WTC11 (cell line): ENCODE measurements around the gene NGF. TPM values are rescaled to one million over a fixed set of nuclear protein-coding genes. Genes with fewer than 3 reads are reported as not detected.

Experiments used
- total RNA-seq: library from RNA; stranded (reverse); gene quantifications from 3 replicates; pipeline ENCODE4 v1.2.3, GENCODE V29; 2021
- TF ChIP-seq, protein P1 (sequence below): sonication (generic); formaldehyde crosslinking; IDR thresholded peaks from 2 replicates; pipeline ENCODE4 v1.8.1; 2023; ENCODE audit warnings: mild to moderate bottlenecking, moderate library complexity, missing genetic modification reagents

Gene NGF
- total RNA-seq, 1 experiment from 2014 or later, result 0.55 TPM

- TF ChIP-seq, protein P1, sequence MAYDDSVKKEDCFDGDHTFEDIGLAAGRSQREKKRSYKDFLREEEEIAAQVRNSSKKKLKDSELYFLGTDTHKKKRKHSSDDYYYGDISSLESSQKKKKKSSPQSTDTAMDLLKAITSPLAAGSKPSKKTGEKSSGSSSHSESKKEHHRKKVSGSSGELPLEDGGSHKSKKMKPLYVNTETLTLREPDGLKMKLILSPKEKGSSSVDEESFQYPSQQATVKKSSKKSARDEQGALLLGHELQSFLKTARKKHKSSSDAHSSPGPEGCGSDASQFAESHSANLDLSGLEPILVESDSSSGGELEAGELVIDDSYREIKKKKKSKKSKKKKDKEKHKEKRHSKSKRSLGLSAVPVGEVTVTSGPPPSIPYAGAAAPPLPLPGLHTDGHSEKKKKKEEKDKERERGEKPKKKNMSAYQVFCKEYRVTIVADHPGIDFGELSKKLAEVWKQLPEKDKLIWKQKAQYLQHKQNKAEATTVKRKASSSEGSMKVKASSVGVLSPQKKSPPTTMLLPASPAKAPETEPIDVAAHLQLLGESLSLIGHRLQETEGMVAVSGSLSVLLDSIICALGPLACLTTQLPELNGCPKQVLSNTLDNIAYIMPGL, result no peak
- TF ChIP-seq, all 79 proteins: peak for 0
Observed at GRCh38 chr1:115237023-115237422, 101.0 kb downstream of the NGF start (continued).

Other genes starting within 250 kb of the NGF start
- 12.0 to 14.8 TPM (median 14.6 TPM) in 3 replicates for gene TSPAN2, start 248.7 kb downstream of the NGF start, total RNA-seq